Gastrocnemius medialis (tissue), 4 donors: ENCODE results near the gene VPS37D.

Source experiments
- CTCF ChIP-seq, 5 experiments: fragments of 450-650 bp in 3 of 5; fragments of 200-600 bp in 2 of 5; sonication (generic) in 2 of 5; IDR thresholded peaks in 4 of 5; conservative IDR thresholded peaks in 1 of 5; 1 replicate in 4 of 5; 2 replicates in 1 of 5; pipeline ENCODE4 v1.5.1; 2016 to 2019; ENCODE audit warnings: antibody characterized with exemption in 5 of 5, mild to moderate bottlenecking in 3 of 5, moderate library complexity in 3 of 5
- POLR2A ChIP-seq, 2 donors: fragments of 450-650 bp; IDR thresholded peaks; one replicate each; pipeline ENCODE4 v1.6.1; 2017; ENCODE audit warnings: antibody characterized with exemption in 2 of 2, mild to moderate bottlenecking in 2 of 2, moderate library complexity in 2 of 2

GRCh38 chr7:73645643-73646174 lies 21.9 kb upstream of the VPS37D start:
- TF ChIP-seq POLR2A (IDR thresholded peaks at IDR 0.05) = no peak
- no peak for TF ChIP-seq CTCF (IDR thresholded peaks at IDR 0.05 in 4 of 5, conservative IDR thresholded peaks at IDR 0.05 in 1 of 5)
